ENCODE measurements around the gene THBS2.

THBS2 gene

DNA sequence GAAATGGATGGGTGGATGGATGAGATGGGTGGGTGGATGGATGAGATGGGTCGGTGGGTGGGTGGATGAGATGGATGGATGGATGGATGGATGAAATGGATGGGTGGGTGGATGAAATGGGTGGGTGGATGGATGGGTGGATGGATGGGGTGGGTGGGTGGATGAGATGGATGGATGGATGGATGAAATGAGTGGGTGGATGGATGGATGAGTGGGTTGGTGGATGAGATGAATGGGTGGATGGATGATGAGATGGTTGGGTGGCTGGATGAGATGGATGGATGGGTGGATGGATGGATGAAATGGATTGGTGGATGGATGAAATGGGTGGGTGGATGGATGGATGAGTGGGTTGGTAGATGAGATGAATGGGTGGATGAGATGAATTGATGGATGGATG is 35.7 kb downstream of the THBS2 start:
- TF ChIP-seq CTCF (IDR thresholded peaks at IDR 0.05; ENCODE audit: low read depth, low read length): no peak

GRCh38 chr6:169216830-169217229 is 36.8 kb downstream of the THBS2 start:
- H3K4me3 ChIP-seq (ENCODE audit: low read depth, low read length): no peak overlapping the region
- no peak for TF ChIP-seq CTCF (IDR thresholded peaks at IDR 0.05; ENCODE audit: low read depth, low read length)

More for the DNA sequence above, 35.7 kb downstream of the THBS2 start:
- no peak overlapping the region for H3K4me3 ChIP-seq (ENCODE audit: low read depth, low read length)

- TF ChIP-seq CTCF (IDR thresholded peaks at IDR 0.05; ENCODE audit: low read depth, low read length): no peak
- H3K4me3 ChIP-seq (ENCODE audit: low read depth, low read length): peak overlapping the region; percentile 24
Observed at GRCh38 chr6:169215201-169215681, 38.4 kb downstream of the THBS2 start.

GRCh38 chr6:169214789-169215188 is 38.9 kb downstream of the THBS2 start:
- H3K4me3 ChIP-seq (ENCODE audit: low read depth, low read length): peak overlapping the region; percentile 24; the same call in 1 of the 2 replicates

DNA sequence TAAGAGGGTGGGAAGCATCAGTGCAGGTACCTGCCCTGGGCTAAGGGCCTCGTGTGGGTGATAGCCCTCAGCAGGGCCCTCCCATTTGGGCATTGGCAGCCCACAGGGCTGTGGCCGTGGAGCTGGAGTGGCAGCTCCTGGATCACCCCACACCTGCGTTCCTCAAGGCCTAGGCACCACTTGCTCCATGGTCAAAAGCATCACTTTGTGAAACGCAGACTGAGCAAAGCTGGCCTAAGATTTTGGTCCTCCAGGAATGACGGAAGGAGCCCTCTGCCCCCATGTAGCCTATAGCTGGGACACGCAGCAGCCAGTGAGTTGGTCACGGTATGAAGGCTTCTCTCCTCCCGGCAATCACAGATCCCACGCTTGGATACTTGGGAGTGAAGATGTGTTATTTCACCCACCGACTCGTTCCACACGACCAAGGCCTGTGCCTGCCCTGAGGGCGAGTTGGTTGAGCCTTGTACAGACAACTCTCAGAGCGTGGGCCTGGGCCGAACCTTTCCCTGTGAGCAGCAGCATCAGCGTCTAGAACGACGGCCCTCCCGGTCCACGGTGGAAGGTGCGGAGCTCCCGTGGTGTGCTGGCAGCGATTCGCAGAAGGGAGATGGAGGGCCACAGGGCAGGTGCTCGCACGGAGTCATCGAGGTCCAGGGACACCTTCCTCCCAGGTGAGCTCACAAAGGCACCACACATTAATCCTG is 39.7 kb downstream of the THBS2 start:
- no peak for TF ChIP-seq CTCF (IDR thresholded peaks at IDR 0.05; ENCODE audit: low read depth, low read length)
- no peak overlapping the region for H3K4me3 ChIP-seq (ENCODE audit: low read depth, low read length)

DNA sequence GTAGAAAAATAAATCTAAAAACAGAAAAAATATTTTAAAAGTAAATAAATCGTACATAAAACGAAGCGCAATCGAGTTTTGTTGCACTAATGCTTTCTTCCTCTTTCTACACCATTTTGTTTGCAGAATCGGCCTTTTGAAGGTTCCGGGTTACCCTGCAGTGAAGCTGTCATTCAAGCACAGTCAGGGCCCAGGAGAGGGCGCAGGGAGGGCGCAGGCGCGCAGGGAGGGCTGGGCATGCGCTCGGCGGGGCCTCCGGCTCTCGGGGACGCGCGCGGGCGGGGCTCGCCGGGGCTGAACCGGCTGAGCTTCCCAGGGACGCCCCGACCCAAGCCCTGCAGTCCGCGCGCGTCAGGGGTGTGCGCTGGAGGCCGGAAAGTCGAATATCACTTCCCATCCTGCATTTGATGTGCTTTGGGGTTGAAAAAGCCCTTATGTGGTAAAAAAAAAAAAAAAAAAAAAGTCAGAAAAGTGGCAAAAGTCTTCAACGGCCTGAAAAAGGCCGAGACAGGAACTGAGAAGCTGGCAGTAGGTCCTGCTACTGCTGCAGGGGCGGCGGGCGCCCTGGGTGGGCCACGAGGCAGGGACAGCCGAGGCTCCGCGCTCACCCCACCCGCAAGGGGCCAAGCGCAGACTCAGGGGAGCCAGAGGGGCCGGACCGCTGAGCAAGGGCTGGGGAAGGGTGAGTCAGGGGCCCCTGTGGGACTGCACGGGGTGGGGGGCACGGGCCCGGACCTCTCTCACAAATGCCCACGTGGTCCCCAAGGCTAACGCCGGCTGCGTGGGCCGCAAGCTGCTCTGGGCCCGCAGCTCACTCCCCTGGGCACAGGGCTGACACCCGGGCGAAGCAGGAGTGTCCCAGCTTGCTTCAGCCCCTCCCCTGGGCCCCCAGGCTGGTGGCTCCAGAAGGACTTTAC is 40.5 kb downstream of the THBS2 start:
- peak; percentile 38 for TF ChIP-seq CTCF (IDR thresholded peaks at IDR 0.05; ENCODE audit: low read depth, low read length)
- H3K4me3 ChIP-seq (ENCODE audit: low read depth, low read length): peak overlapping the region; percentile 33

- H3K4me3 ChIP-seq (ENCODE audit: low read depth, low read length): peak overlapping the region; percentile 33; the same call in 1 of the 2 replicates
Observed at GRCh38 chr6:169212436-169212835, 41.2 kb downstream of the THBS2 start.

More at GRCh38 chr6:169212436-169212835, 41.2 kb downstream of the THBS2 start:
- no peak for TF ChIP-seq CTCF (IDR thresholded peaks at IDR 0.05; ENCODE audit: low read depth, low read length)

Measured in WI38 (cell line).